Left forelimb (tissue), 1 donor: ENCODE measurements around the gene UHRF2.
"Not testable (repeated sequence)": the region's sequence is repeated elsewhere in the genome, so short reads cannot be mapped to it uniquely, and the experiment has no call there.

Source experiments
- DNase-seq: peaks from one replicate; pipeline ENCODE4 v3.0.0-alpha.2; 2018; ENCODE audit warnings: low spot score

The UHRF2 gene

GRCh38 chr9:6428940-6429889 lies 16.2 kb downstream of the UHRF2 start:
- no peak for DNase-seq

DNA sequence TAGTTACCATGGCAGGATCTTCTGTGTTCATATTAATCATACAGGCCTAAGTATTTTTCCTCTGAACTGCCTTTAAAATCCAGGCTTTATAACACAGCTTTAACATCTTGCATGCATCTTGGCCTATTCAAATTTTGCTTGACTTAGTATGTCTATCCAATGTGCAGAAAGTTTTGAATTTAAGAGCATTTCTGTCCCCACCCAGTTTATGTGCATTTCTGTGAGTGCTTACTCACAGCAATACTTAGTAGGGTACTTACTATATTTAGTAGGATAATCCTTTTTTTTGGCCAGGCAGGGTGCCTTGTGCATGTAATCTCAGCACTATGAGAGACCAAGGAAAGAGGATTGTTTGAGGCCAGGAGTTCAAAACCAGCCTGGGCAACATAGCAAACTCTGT lies 18.0 kb downstream of the UHRF2 start:
- no peak for DNase-seq

DNA sequence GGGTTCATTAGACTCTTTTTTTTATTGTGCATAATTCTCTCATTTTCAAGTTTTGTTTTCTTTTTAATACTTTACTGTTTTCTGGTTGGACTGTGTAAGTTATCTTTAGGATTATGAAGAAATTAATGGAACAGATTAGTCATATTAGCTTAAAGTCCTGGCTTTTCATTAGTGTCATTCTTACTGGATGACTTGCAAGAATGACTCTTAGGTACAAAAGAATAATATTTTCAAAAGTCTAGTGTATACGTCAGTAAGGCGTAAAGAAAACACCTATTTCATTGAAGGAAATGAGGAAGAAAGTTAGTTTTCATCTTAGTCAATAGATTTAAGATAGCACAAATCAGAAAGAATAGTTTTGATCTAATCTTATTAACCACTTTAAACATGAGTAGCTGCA lies 20.4 kb downstream of the UHRF2 start:
- DNase-seq, result no peak

DNA sequence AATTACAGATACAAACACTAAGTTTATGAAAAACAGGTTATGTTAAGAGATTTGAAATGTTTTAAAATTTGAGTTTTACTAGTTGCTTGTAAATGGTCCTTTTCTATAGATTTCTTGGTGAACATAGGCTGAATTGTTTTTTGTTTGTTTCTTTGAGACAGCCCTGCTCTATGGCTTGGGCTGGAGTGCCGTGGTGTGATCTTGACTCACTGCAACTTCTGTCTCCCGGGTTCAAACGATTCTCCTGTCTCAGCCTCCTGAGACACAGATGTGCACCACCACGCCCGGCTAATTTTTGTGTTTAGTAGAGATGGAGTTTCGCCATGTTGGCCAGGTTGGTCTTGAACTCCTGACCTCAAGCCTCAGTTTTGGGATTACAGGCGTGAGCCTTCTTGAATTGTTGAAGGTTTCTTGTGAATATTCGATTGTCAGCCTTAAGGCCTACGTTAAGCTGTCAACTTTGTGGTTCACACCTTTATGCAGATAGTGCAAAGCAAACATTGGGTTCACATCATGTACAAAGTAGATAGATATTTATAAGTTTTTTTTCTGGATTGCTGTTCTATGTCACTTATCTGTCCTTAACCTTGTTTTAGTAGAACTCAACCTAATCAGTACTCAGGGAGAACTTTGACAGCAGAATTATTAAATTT lies 26.2 kb downstream of the UHRF2 start:
- no peak for DNase-seq

- DNase-seq, result no peak
Measured at GRCh38 chr9:6440405-6440804, 27.4 kb downstream of the UHRF2 start.

DNA sequence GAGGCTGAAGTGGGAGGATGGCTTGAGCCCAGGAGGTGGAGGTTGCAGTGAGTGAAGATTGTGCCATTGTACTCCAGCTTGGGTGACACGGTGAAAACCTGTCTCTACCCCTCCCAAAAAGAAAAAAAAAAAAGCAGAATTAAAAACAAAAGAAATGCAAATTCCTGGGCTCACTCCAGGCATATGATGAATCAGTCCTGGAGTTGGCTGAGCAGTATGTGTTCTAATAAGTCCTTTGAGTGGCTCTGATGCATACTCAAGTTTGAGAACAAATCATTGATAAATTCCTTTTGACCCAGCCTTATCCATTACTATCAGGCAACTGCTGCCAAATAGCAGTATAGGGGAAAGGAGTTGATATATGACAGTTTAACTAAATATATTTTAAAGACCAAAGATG lies 28.3 kb downstream of the UHRF2 start:
- DNase-seq, result no peak

DNA sequence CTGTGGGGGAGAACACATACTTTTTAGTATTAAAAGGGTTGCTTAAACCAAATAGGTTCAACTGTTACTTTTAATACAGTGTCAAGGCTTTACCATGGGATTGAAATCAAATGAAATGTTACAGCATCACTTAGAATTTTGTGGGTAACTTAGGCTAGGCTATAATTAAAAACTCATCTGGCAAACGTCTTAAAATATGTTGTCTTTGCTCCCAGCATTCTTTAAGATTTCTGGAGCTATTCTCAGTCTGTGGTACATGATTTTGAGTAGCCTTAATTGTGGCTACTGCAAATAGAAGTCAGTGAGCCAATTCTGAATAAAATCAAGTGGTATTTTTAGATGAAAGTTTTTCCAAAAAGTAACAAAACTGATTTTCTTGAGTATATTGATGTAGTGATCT lies 30.7 kb downstream of the UHRF2 start:
- no peak for DNase-seq

GRCh38 chr9:6444128-6444527 lies 31.1 kb downstream of the UHRF2 start:
- no peak for DNase-seq

DNA sequence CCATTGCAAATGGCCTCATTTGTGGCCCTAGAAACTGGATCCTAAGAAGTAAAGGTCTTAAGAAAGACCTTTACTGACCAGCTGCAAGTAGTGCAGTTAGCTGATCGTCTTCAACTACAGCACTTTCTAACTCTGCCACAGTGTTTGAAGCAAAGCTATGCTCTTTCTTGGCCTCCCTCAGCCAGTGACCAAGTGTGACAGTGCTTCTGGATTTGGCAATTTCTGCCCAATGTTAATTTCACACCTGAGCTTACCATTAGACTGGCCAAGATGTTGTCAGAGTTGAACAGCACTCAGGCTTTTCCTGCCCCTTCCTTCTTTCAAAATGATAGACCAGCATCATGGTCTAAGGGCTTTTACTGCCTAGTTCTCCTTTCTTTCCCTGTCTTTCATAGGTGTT lies 36.1 kb downstream of the UHRF2 start:
- no peak for DNase-seq

DNA sequence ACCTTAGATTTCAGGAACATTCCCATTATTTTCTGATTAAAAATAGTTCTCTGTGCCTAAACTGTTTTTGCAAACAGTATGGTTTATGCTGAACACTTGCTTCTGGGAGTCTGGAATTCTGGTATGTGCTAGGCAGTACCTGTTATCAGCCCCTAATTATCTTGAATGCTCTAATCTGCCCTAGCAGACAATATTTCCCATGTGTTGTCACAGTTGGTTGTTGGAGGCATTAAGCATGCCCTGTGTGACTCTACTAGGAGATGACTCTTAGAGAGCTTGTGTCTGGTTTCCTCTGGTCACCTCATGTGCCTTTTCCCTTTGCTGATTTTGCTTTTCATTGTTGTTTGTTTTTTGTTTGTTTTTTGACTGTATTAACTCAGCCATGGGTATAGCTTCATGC lies 36.6 kb downstream of the UHRF2 start:
- DNase-seq, result no peak

- DNase-seq, result no peak
Measured at GRCh38 chr9:6450641-6451375, 37.8 kb downstream of the UHRF2 start.

DNA sequence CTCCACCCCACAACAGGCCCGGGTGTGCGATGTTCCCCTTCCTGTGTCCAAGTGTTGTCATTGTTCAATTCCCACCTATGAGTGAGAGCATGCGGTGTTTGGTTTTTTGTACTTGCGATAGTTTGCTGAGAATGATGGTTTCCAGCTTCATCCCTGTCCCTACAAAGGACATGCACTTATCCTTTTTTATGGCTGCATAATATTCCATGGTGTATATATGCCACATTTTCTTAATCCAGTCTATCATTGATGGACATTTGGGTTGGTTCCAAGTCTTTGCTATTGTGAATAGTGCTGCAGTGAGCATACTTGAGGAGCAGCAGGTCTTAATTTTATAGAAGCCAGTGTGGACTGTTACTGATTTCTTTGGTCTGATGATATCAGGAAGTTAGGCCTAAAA lies 42.3 kb downstream of the UHRF2 start:
- not testable (repeated sequence) for DNase-seq

- DNase-seq, result not testable (repeated sequence)
Measured at GRCh38 chr9:6458704-6459103, 45.7 kb downstream of the UHRF2 start.

DNA sequence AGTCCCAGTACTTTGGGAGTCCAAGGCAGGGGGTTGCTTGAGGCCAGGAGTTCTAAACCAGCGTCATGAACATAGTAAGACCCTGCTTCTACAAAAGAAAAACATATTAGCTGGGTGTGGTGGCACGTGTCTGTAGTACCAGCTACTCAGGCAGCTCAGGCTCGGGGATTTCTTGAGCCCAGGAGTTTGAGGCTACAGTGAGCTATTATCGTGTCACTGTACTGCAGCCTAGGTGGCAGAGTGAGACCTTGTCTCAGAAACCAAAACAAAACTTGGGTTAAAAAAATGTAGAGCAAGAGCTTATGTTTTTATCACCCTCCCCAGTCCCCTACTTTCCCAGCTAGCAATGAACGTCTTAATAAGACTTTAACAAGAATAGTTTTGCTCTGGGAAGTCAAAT lies 46.7 kb downstream of the UHRF2 start:
- DNase-seq, result no peak

DNA sequence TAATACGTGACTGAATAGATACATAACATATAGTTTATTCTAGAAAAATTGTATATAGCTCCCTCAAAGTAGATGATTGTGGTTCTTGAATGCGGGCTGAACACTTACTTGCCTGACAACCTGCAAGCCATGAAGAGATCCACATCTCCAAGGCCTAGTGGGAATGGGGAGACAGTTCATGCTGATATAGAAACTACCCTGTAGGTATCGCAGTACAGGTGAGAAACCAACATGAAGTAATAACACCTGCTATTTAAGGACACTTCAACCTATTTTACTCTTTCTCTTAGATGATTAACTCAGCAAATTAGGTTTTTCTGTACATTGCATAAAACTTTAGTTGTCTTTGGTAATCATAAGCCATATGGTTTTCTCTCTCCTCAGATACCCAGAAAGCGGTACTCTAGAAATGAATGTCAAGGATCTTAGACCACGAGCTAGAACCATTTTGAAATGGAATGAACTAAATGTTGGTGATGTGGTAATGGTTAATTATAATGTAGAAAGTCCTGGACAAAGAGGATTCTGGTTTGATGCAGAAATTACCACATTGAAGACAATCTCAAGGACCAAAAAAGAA lies 47.3 kb downstream of the UHRF2 start:
- DNase-seq, result no peak

DNA sequence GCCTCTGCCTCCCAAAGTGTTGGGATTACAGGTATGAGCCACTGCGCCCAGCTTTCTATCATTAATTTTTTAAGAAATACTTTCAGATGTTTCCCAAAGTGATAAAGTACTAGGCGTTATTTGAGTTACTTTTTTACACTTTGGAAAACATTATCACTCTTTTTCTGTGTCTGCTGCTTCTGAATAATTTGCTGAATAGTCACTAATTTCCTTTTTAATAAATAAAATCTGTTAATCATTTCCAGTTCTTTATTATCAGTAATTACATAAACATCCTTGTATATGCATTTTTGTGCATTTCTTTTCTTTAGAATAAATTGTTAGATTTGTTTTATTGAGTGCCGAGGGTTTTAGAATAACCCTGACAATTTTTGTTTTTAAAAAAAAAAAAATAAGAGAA lies 48.6 kb downstream of the UHRF2 start:
- no peak for DNase-seq

DNA sequence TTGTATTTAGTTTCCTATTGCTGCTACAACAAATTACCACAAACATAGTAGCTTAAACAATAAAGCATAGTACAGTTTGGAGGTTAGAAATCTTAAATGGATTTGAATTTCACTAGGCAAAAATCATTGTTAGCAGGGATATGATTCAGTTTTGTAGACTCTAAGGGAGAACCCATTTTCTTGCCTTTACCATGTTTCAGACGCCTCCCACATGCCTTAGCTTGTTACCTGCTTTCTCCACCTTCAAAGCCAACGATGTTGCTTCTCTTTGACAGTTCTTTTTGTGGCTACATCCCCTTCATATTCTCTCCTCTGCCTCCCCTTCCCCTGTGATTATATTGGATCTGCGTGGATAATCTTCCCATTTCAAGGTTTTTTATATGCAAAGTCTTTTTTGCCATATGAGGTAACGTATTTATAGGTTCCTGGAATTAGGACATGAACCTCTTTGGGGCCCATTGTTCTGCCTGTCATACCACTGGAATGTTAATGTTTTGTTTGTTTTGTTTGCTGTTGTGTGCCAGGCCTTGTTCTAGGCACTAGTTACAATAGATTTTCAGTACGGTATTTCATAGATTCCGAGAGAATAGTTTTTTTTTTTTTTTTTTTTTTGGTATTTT lies 54.1 kb downstream of the UHRF2 start:
- no peak for DNase-seq

- no peak for DNase-seq
Measured at GRCh38 chr9:6471231-6471850, 58.3 kb downstream of the UHRF2 start.

DNA sequence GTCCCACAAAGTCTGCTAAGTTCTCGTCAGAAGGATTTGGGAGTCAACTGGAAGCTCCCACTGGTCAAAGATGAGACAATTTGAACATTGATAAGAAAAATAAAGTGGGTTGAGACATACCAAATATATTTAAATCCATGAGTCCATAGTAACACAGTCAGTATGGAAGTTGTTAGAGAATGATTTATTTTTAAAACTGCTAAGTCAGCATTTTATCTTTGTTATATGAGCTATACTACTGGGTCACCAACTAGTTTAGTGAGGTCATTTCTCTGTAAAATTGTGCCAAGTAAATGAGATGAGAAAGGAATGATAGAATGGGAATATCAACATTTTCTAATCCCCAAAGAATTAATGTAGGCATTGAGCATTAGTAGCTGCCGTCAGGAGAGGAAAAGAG lies 60.2 kb downstream of the UHRF2 start:
- DNase-seq, result no peak

- DNase-seq, result no peak
Measured at GRCh38 chr9:6479959-6480358, 67.0 kb downstream of the UHRF2 start.

GRCh38 chr9:6484210-6484609 lies 71.2 kb downstream of the UHRF2 start:
- DNase-seq, result no peak

DNA sequence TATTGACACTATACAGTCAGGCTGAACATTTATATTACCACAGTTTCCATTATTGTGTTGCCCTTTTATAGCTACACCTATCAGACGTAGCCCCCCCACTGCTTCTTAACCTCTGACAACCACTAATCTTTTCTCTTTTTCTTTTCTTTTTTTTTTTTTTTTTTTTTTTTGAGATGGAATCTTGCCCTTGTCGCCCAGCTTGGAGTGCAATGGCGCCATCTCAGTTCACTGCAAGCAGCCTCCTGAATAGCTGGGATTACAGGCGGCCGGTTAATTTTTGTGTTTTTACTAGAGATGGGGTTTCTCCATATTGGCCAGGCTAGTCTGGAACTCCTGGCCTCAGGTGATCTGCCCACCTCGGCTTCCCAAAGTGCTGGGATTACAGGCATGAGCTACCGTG lies 75.4 kb downstream of the UHRF2 start:
- DNase-seq, result no peak
